WI38 (cell line): ENCODE results near the gene OLFML2B.
"Not testable (repeated sequence)": the region's sequence is repeated elsewhere in the genome, so short reads cannot be mapped to it uniquely, and the experiment has no call there.

ENCODE experiments used
- H3K4me3 ChIP-seq: 2 replicates; pipeline ENCODE4 v1.5.1; 2011; ENCODE audit warnings: low read depth, mild to moderate bottlenecking, control low read depth, low read length
- TF ChIP-seq, protein P1 (sequence below): IDR thresholded peaks from 2 replicates; pipeline ENCODE4 v1.5.1; 2012; ENCODE audit warnings: low read depth, mild to moderate bottlenecking, control low read depth, low read length

OLFML2B gene

DNA sequence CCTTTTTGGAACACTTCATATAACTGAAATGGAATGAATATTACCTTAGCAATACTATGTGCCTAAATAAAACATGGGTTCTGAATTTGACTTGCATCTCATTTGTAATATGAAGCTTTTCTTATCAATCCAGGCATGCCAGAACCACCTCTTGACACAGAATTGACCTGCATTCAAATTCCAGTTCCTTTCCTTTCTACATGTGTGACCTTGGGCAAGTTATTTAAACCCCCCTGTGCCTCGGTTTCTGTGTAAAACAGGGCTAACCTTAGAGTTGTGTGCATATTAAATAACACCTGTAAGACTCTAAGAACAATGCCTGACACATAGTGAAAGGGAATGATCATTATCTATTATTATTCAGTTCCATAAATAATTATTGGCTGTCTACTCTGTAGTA lies 43.8 kb upstream of the OLFML2B start:
- no peak overlapping the region for H3K4me3 ChIP-seq
- TF ChIP-seq, protein P1, sequence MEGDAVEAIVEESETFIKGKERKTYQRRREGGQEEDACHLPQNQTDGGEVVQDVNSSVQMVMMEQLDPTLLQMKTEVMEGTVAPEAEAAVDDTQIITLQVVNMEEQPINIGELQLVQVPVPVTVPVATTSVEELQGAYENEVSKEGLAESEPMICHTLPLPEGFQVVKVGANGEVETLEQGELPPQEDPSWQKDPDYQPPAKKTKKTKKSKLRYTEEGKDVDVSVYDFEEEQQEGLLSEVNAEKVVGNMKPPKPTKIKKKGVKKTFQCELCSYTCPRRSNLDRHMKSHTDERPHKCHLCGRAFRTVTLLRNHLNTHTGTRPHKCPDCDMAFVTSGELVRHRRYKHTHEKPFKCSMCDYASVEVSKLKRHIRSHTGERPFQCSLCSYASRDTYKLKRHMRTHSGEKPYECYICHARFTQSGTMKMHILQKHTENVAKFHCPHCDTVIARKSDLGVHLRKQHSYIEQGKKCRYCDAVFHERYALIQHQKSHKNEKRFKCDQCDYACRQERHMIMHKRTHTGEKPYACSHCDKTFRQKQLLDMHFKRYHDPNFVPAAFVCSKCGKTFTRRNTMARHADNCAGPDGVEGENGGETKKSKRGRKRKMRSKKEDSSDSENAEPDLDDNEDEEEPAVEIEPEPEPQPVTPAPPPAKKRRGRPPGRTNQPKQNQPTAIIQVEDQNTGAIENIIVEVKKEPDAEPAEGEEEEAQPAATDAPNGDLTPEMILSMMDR = no peak

DNA sequence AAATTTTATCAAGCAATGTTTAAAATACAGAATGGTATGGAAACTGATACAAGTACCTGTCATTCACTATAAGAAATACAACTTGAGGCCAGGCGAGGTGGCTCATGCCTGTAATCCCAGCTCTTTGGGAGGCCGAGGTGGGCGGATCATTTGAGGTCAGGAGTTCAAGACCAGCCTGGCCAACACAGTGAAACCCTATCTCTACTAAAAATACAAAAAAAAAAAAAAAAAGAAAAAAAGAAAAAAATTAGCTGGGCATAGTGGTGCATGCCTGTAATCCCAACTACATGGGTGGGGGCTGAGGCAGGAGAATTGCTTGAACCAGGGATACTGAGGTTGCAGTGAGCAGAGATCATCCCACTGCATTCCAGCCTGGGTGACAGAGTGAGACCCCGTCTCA lies 43.2 kb upstream of the OLFML2B start:
- not testable (repeated sequence) for H3K4me3 ChIP-seq

DNA sequence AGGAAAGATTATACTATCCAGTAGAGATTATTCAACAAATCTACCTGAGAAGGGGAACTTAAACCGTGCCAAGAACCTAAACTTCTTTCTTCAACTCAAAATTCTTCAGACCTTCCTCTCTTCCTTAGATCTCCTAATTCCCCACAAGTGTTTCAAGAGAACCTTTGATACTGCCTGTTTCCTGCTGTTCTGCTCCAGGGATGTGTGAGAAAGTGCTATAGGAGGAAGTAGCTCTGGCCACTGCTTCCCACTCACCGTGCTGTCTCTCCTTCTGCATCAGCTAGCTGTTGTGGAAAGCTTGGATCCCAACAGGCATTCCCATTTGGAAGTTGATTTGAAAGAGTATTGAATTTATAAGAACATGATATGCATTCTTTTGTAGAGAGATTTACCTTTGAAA lies 41.3 kb upstream of the OLFML2B start:
- H3K4me3 ChIP-seq = no peak overlapping the region
- TF ChIP-seq, protein P1 = no peak

DNA sequence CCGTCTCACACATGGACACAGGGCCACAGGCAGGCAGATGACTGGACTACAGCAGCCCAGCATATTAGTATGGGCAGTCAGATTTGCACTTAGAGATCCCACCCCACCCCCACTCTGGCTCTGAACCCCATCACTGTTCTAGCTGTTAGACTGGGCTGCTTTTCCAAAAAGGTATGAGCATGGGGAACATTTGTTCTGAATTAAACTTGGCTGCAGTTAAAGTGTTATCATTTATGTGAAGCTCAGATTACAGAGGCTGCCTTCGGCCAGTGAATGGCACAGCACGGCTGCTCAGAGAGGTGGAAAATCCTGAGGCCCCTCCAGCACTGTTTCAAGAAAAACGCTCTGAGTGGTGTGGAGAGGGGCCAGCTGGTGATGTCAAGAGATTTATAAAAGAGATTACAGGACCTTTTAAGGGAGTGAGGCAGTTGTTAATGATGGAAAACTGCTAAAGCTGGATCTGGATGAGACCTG lies 38.9 kb upstream of the OLFML2B start:
- H3K4me3 ChIP-seq = no peak overlapping the region
- TF ChIP-seq, protein P1 = no peak

DNA sequence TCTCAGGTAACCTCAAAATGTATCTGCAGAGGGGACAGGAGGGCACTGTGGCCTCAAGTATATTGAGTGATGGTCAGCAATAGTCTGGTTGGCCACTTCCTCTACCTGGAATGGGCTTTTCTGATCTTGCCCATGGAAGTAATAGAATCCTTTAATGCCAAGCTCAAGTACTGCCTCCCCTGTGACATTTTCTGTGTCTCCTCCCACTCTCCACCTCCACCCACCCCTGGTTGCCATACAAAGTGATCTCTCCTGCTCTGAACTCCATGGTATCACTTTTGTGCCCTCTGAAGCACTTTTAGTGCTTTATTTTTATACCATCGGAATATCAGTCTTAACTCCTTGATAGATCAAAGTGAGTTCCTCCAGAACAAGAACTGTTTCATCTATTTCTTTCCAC lies 36.6 kb upstream of the OLFML2B start:
- TF ChIP-seq, protein P1 = no peak
- no peak overlapping the region for H3K4me3 ChIP-seq

DNA sequence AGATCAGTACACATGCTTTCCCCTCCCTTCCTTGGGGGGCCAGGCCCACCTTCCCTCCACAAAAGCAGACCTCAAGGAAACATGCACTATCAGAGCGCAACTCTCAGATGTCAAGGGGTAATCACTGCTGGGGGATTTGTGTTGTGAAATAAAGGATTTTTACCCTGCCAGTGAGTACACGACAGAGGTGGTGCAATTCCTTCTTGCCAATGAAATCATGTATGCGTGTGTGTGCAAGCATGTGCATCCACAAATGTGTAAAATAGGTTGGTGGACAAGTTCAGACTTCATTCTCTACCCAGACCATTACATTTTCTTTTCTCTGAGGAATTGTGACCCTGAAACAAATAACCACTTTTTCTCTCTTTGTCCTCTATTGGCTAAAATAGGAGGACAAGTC lies 36.1 kb upstream of the OLFML2B start:
- TF ChIP-seq, protein P1 = no peak

DNA sequence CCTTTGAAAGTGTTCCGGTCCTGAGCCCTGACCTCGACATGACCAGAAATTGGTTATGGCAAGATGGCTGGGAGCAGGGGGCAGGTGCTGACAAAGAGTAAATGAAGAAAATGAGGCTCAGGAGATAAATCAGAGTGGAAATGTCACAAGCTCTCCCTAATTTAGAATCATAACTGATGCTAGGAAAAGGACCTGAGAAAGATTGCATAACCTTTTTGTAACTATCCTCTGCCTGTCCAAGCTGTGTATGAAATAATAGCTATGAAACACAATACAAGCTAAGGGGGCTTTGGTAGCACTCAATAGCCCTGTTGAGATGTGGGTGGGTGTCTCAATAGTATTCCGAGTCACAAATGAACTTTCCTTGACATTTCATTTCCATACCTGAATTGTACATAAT lies 32.9 kb upstream of the OLFML2B start:
- no peak overlapping the region for H3K4me3 ChIP-seq
- TF ChIP-seq, protein P1 = no peak

More for the DNA sequence above, 36.1 kb upstream of the OLFML2B start:
- no peak overlapping the region for H3K4me3 ChIP-seq

DNA sequence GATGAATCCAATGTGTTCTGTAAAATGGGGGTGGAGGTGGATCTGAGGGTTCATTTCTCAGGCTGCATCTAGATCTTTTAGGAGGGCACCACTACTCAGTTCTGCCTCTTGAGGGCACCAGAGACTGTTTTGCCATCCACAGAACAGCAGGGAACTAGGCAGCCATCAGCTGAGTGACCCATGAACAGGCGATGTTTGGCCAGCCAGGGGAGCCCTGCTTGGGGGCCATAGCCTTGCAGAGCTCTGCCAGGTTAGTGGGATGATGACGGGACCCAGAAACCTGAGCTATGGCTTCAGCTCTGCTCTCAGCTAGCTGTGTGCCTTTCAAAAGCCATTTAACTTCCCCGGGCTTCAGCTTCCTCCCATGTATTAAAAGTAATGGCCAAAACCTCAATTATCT lies 32.4 kb upstream of the OLFML2B start:
- no peak overlapping the region for H3K4me3 ChIP-seq

More for the DNA sequence above, 32.4 kb upstream of the OLFML2B start:
- TF ChIP-seq, protein P1 = peak; percentile 87
